Peyer's patch (tissue), 4 donors: ENCODE data around the gene MYBPC1. TPM values are rescaled to one million over a fixed set of nuclear protein-coding genes. Genes with fewer than 3 reads are reported as not detected.

Experiments
- DNase-seq, 3 donors: peaks; one replicate each; pipeline ENCODE4 v3.0.0-alpha.2; 2017 to 2019
- H3K27ac ChIP-seq, 4 donors: fragments of 200-600 bp; sonication (generic); one replicate each; pipeline ENCODE4 v1.5.1; 2016 to 2019
- H3K27me3 ChIP-seq, 2 donors: fragments of 200-600 bp; sonication (generic); one replicate each; pipeline ENCODE4 v1.5.1; 2019
- H3K36me3 ChIP-seq, 3 donors: fragments of 200-600 bp; sonication (generic); one replicate each; pipeline ENCODE4 v1.5.1; 2016 to 2019
- H3K4me1 ChIP-seq, 4 donors: fragments of 200-600 bp; sonication (generic); one replicate each; pipeline ENCODE4 v1.5.1; 2016 to 2019
- H3K4me3 ChIP-seq, 4 donors: fragments of 200-600 bp; sonication (generic); 1 replicate in 3 of 4; 2 replicates in 1 of 4; pipeline ENCODE4 v1.5.1; 2016 to 2019; ENCODE audit warnings: mild to moderate bottlenecking in 1 of 4
- H3K9me3 ChIP-seq, 4 donors: fragments of 200-600 bp; sonication (generic); one replicate each; pipeline ENCODE4 v1.5.1; 2016 to 2019; ENCODE audit warnings: mild to moderate bottlenecking in 1 of 4
- POLR2A ChIP-seq, 2 donors: fragments of 450-650 bp; IDR thresholded peaks; one replicate each; pipeline ENCODE4 v1.5.1; 2017; ENCODE audit warnings: antibody characterized with exemption in 2 of 2, mild to moderate bottlenecking in 2 of 2, moderate library complexity in 2 of 2
- total RNA-seq, 4 donors: library from RNA; depleted of rRNA; stranded (reverse); fragments of >200 nt; gene quantifications; one replicate each; pipeline ENCODE4 v1.1.0, GENCODE V29; 2016
- TF ChIP-seq, protein P1 (sequence below), 6 experiments: fragments of 450-650 bp in 4 of 6; fragments of 200-600 bp in 2 of 6; sonication (generic) in 1 of 6; IDR thresholded peaks; one replicate each; pipeline ENCODE4 v1.5.1; 2017 to 2019; ENCODE audit warnings: antibody characterized with exemption in 6 of 6, mild to moderate bottlenecking in 3 of 6, moderate library complexity in 1 of 6

Gene MYBPC1
- total RNA-seq, 4 donors from 2014 or later = 19.4 to 141 (median 63.9) TPM; not detected in 1

DNA sequence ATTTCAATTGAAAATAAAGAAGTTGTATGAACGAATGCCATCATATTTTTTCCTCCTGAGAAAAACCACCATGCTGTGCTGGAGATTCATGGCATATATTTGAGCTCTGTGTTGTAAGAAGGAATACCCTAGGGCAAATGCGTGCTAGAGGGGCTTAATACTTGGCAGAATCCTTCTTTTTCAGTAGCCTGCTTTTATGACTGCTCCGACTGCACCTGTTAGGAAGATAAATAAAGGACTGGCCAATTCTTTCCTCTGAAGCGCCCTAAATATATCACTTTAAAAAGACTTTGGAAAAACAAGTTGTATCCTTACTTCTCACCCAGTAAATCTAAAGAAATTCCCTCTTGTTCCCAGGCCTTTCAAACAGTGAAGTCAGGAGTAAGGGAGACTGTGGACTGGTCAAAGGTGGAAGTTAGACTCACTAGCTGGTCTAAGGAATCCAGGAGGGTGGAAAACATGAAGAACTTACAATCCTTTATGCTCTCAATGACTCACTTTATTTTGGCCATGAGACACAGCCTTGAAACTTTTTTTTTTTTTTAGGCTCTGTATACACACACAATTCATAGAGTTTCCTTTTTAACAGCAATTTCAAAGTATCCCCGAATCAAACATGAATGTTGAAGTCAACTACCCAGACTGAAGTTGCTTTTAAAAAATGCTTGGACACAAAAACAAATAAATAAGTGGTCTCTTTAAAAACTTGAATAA, 5.2 kb downstream of the MYBPC1 start:
- Histone ChIP-seq H3K27me3 (no peaks in the 10 kb centered on the region), H3K36me3 (no peaks in the 10 kb centered on the region), H3K4me3 (no peak overlapping the region), H3K9me3 (no peaks in the 10 kb centered on the region), H3K4me1 (peaks cover 0 to 6% (median 0%) of the 10 kb centered on the region in 4 donors), H3K27ac (peak overlapping the region in 2 of 4 donors; percentile 53 to 62)
- DNase-seq = no peak
- TF ChIP-seq, protein P1, sequence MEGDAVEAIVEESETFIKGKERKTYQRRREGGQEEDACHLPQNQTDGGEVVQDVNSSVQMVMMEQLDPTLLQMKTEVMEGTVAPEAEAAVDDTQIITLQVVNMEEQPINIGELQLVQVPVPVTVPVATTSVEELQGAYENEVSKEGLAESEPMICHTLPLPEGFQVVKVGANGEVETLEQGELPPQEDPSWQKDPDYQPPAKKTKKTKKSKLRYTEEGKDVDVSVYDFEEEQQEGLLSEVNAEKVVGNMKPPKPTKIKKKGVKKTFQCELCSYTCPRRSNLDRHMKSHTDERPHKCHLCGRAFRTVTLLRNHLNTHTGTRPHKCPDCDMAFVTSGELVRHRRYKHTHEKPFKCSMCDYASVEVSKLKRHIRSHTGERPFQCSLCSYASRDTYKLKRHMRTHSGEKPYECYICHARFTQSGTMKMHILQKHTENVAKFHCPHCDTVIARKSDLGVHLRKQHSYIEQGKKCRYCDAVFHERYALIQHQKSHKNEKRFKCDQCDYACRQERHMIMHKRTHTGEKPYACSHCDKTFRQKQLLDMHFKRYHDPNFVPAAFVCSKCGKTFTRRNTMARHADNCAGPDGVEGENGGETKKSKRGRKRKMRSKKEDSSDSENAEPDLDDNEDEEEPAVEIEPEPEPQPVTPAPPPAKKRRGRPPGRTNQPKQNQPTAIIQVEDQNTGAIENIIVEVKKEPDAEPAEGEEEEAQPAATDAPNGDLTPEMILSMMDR (IDR thresholded peaks at IDR 0.05) = no peak
- no peak for TF ChIP-seq POLR2A (IDR thresholded peaks at IDR 0.05)

DNA sequence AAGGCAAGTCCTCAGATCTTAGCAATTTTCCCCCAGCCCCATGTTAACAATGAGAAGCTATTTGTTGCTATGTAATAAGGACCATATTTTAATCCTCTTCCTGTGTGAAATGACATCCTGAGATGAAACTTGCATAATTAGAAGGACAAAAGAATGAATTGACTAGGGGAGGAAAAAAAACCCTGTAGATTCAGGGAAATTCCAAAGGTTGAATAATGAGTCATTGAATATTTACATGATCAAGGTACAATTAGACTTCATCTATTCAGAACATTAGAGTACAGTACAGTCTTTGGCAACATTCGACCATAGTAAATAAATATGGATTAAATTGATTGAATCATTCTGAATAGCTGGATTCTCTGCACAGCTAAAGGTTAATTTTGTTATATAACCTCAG, 9.4 kb downstream of the MYBPC1 start:
- H3K36me3 ChIP-seq = no peaks in the 10 kb centered on the region
- H3K27ac ChIP-seq = peak overlapping the region in 2 of 4 donors; percentile 69 to 76
- H3K9me3 ChIP-seq = no peaks in the 10 kb centered on the region
- H3K4me3 ChIP-seq = no peak overlapping the region
- no peak for TF ChIP-seq POLR2A (IDR thresholded peaks at IDR 0.05)
- TF ChIP-seq, protein P1 (IDR thresholded peaks at IDR 0.05) = no peak
- H3K27me3 ChIP-seq = no peaks in the 10 kb centered on the region
- H3K4me1 ChIP-seq = peaks cover 0 to 14% (median 0%) of the 10 kb centered on the region in 4 donors
- no peak for DNase-seq

DNA sequence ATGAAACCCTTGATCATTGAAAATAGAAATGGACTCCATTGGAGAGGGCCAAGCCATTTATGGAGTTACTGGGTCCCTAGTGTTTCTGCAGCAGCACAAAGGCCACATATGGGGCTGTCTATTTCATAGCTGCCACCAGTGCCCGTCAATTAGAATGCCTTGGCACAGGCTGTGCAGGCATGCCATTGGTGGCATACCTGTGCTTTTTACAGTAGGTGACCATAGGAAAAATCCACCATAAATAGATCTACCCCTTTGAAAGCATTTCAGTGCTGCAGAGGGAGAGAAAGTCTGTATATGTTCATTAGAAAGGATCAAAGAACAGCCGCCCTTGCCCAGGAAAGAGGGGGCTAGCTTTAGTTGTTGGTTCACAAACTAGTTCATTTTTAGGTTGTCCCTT, 13.1 kb downstream of the MYBPC1 start:
- peaks cover 0 to 14% (median 0%) of the 10 kb centered on the region in 4 donors for H3K4me1 ChIP-seq
- no peaks in the 10 kb centered on the region for H3K27me3 ChIP-seq
- TF ChIP-seq, protein P1 (IDR thresholded peaks at IDR 0.05) = no peak
- TF ChIP-seq POLR2A (IDR thresholded peaks at IDR 0.05) = no peak
- no peaks in the 10 kb centered on the region for H3K9me3 ChIP-seq
- H3K4me3 ChIP-seq = no peak overlapping the region
- DNase-seq = no peak
- no peaks in the 10 kb centered on the region for H3K36me3 ChIP-seq
- peak overlapping the region in 2 of 4 donors; percentile 67 to 70 for H3K27ac ChIP-seq

DNA sequence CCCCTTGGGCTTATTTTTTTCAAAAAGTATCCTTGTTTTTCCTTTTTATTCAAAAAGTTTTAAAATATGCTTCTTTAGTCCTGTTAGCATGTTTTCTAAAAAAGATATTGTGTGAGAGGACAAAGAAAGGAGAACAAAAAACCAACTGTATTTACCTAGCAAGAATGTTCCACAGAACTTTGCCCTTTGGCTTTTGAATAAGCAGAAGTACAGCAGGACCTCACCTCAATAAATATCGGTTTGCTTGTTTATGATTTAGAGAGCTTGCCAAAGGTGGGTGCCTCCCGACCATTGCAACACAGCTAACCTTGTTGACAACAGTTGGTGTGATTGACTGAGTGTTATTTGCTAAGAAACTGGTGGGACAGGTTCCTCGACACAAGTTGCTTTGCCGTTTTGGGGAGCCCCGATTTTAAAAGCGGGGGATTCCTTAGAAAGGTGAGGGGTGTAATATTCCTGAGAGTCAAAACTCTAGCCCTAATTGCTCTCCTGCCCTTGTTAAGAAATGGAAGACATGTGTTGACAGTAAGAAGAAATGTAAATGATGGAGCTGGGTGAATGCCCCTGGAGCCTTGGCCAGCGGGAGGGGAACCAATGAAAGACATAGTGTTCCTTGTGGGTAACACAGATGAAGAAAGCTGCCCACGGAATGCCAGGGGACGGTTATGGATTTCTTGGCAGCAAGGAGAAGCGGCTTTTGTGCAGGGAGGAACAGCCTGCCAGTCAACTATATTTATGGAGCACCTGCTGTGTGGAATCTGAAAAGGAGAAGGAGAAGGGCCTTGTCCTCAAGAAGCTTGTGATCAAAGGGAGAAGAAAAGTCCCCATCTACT, 13.7 kb downstream of the MYBPC1 start:
- H3K27me3 ChIP-seq = no peaks in the 10 kb centered on the region
- TF ChIP-seq, protein P1 (IDR thresholded peaks at IDR 0.05) = no peak
- peak in 1 of 2 donors; percentile 7 for TF ChIP-seq POLR2A (IDR thresholded peaks at IDR 0.05)
- H3K4me3 ChIP-seq = peak overlapping the region in 1 of 4 donors; percentile 13
- peak overlapping the region in 2 of 4 donors; percentile 67 to 81 for H3K27ac ChIP-seq
- peaks cover 0 to 14% (median 0%) of the 10 kb centered on the region in 4 donors for H3K4me1 ChIP-seq
- H3K9me3 ChIP-seq = no peaks in the 10 kb centered on the region
- peak in 2 of 3 donors; percentile 59 to 75 for DNase-seq
- no peaks in the 10 kb centered on the region for H3K36me3 ChIP-seq

DNA sequence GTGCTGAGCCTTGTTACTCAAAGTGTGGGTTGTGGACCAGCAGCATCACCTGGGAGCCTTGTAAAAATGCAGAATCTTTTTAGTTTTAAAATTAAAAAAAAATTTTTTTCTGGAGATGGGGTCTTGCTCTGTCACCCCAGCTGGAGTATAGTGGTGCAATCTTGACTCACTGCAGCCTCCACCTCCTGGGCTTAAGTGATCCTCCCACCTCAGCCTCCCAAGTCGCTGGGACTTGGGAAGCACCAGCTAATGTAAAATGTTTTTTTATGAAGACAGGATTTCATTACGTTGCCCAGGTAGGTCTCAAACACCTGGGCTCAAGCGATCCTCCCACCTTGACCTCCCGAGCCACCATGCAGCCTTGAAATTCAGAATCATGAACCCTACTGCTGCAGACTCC, 14.4 kb downstream of the MYBPC1 start:
- H3K36me3 ChIP-seq = no peaks in the 10 kb centered on the region
- no peaks in the 10 kb centered on the region for H3K9me3 ChIP-seq
- peaks cover 0 to 14% (median 0%) of the 10 kb centered on the region in 4 donors for H3K4me1 ChIP-seq
- H3K4me3 ChIP-seq = no peak overlapping the region
- no peak for DNase-seq
- H3K27ac ChIP-seq = peak overlapping the region in 2 of 4 donors; percentile 67 to 81
- no peak for TF ChIP-seq POLR2A (IDR thresholded peaks at IDR 0.05)
- TF ChIP-seq, protein P1 (IDR thresholded peaks at IDR 0.05) = no peak
- H3K27me3 ChIP-seq = no peaks in the 10 kb centered on the region
